ENCODE results near the gene TDRD9. TPM values are rescaled to one million over a fixed set of nuclear protein-coding genes. Genes with fewer than 3 reads are reported as not detected.

The TDRD9 gene
- total RNA-seq, 1 donor from 2014 or later, result not detected

DNA sequence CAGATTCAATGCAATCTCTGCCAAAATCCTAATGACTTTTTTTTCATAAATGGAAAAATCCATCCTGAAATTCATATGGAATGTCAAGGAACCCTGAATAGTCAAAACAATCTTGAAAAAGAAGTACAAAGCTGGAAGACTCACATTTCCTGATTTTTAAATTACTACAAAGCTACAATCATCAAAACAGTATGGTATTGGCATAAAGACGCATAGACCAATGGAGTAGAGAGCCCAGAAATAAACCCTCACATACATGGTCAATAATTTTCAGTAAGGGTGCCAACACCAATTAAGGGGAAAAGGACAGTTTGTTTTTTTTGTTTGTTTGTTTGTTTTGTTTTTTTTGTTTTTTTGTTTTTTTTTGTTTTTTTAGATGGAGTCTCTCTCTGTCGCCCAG lies 18.7 kb downstream of the TDRD9 start:
- Histone ChIP-seq H3K4me2 (ENCODE audit: low read length) (no peak overlapping the region), H3K9ac (ENCODE audit: low read length) (no peak overlapping the region), H3K36me3 (ENCODE audit: insufficient read depth, low read length) (no peaks in the 10 kb centered on the region), H3K79me2 (ENCODE audit: insufficient read depth, low read length) (no peaks in the 10 kb centered on the region), H3K4me1 (ENCODE audit: insufficient read depth, low read length) (no peaks in the 10 kb centered on the region), H2AFZ (ENCODE audit: low read depth, low read length) (no peak overlapping the region), H4K20me1 (ENCODE audit: insufficient read depth, low read length) (no peaks in the 10 kb centered on the region), H3K27me3 (ENCODE audit: insufficient read depth, low read length) (peaks cover 12% of the 10 kb centered on the region), H3K27ac (ENCODE audit: low read depth, low read length) (no peak overlapping the region), H3K9me3 (ENCODE audit: insufficient read depth, low read depth, low read length) (no peaks in the 10 kb centered on the region), H3K4me3 (ENCODE audit: insufficient read depth, low read depth, low read length) (no peak overlapping the region)
- FAIRE-seq, result no peak
- no peak overlapping the region for H3K4me3 Mint-ChIP-seq (ENCODE audit: unreplicated experiment)
- H3K27ac Mint-ChIP-seq (ENCODE audit: unreplicated experiment), result no peak overlapping the region
- peaks cover 9% of the 10 kb centered on the region for H3K9me3 Mint-ChIP-seq (ENCODE audit: unreplicated experiment)
- TF ChIP-seq EZH2 (IDR thresholded peaks at IDR 0.05; ENCODE audit: insufficient read depth, low read length), result no peak
- TF ChIP-seq, protein P1, sequence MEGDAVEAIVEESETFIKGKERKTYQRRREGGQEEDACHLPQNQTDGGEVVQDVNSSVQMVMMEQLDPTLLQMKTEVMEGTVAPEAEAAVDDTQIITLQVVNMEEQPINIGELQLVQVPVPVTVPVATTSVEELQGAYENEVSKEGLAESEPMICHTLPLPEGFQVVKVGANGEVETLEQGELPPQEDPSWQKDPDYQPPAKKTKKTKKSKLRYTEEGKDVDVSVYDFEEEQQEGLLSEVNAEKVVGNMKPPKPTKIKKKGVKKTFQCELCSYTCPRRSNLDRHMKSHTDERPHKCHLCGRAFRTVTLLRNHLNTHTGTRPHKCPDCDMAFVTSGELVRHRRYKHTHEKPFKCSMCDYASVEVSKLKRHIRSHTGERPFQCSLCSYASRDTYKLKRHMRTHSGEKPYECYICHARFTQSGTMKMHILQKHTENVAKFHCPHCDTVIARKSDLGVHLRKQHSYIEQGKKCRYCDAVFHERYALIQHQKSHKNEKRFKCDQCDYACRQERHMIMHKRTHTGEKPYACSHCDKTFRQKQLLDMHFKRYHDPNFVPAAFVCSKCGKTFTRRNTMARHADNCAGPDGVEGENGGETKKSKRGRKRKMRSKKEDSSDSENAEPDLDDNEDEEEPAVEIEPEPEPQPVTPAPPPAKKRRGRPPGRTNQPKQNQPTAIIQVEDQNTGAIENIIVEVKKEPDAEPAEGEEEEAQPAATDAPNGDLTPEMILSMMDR (IDR thresholded peaks at IDR 0.05; ENCODE audit: insufficient read depth, low read depth, low read length), result no peak
- H3K4me1 Mint-ChIP-seq (ENCODE audit: low read depth, unreplicated experiment), result no peaks in the 10 kb centered on the region
- no peaks in the 10 kb centered on the region for H3K36me3 Mint-ChIP-seq (ENCODE audit: low read depth, unreplicated experiment)
- peaks cover 6% of the 10 kb centered on the region for H3K27me3 Mint-ChIP-seq (ENCODE audit: low read depth, unreplicated experiment)
- DNase-seq (ENCODE audit: low read depth), result no peak

DNA sequence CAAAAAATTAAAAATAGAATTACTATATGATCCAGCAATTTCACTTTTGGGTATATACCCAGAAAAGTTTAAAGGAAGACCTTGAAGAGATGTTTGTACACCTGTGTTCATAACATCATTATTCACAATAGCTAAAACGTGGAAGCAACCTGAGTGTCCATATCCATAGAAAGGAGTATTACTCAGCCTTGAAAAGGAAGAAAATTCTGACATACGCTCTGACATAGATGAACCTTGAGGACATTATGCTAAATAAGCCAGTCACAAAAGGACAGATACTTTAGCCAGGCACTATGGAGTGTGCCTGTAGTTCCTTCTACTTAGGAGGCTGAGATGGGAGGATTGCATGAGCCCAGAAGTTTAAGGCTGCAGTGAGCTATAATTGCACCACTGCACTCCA lies 20.2 kb downstream of the TDRD9 start:
- Histone ChIP-seq H3K4me3 (ENCODE audit: insufficient read depth, low read depth, low read length) (no peak overlapping the region), H3K9me3 (ENCODE audit: insufficient read depth, low read depth, low read length) (no peaks in the 10 kb centered on the region), H3K79me2 (ENCODE audit: insufficient read depth, low read length) (no peaks in the 10 kb centered on the region), H3K27me3 (ENCODE audit: insufficient read depth, low read length) (peaks cover 5% of the 10 kb centered on the region), H3K4me2 (ENCODE audit: low read length) (no peak overlapping the region), H3K9ac (ENCODE audit: low read length) (no peak overlapping the region), H3K36me3 (ENCODE audit: insufficient read depth, low read length) (no peaks in the 10 kb centered on the region), H4K20me1 (ENCODE audit: insufficient read depth, low read length) (no peaks in the 10 kb centered on the region), H2AFZ (ENCODE audit: low read depth, low read length) (no peak overlapping the region), H3K27ac (ENCODE audit: low read depth, low read length) (no peak overlapping the region), H3K4me1 (ENCODE audit: insufficient read depth, low read length) (no peaks in the 10 kb centered on the region)
- Mint-ChIP-seq H3K4me3 (ENCODE audit: unreplicated experiment) (no peak overlapping the region), H3K9me3 (ENCODE audit: unreplicated experiment) (peaks cover 9% of the 10 kb centered on the region), H3K27me3 (ENCODE audit: low read depth, unreplicated experiment) (peaks cover 4% of the 10 kb centered on the region), H3K36me3 (ENCODE audit: low read depth, unreplicated experiment) (no peaks in the 10 kb centered on the region), H3K4me1 (ENCODE audit: low read depth, unreplicated experiment) (no peaks in the 10 kb centered on the region), H3K27ac (ENCODE audit: unreplicated experiment) (no peak overlapping the region)
- DNase-seq (ENCODE audit: low read depth) (no peak), FAIRE-seq (no peak)
- no peak for TF ChIP-seq EZH2 (IDR thresholded peaks at IDR 0.05; ENCODE audit: insufficient read depth, low read length)
- TF ChIP-seq, protein P1 (IDR thresholded peaks at IDR 0.05; ENCODE audit: insufficient read depth, low read depth, low read length), result no peak

DNA sequence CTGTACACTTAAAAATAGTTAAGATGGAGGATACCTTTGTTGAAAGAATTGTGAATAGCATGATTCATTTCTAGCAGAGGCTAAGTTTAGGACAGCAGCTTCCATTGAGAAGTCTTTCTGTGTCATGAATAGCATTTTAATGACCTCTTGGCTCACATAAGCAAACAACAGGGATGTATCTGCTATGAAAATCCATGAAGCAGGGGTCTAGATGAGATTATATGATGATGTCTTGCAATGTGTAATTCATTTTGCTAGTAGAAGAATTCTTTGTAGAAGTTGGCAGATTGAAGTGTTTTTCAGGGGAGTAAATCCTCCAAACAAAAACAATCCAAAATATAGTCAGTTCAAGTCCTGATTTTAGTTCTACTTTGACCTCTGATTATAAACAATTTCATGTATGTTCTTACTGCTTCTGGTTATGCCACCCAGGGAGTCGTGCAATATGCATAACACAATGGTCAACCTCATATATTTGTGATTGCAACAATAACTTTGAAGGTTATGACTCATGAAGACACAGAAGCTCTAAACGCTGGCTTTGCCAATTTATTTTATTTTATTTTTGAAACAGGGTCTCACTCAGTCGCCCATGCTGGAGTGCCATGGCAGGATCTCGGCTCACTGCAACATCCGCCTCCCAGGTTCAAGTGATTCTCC lies 21.0 kb downstream of the TDRD9 start:
- Mint-ChIP-seq H3K9me3 (ENCODE audit: unreplicated experiment) (peaks cover 9% of the 10 kb centered on the region), H3K27me3 (ENCODE audit: low read depth, unreplicated experiment) (peaks cover 4% of the 10 kb centered on the region), H3K36me3 (ENCODE audit: low read depth, unreplicated experiment) (no peaks in the 10 kb centered on the region), H3K4me1 (ENCODE audit: low read depth, unreplicated experiment) (no peaks in the 10 kb centered on the region), H3K27ac (ENCODE audit: unreplicated experiment) (no peak overlapping the region), H3K4me3 (ENCODE audit: unreplicated experiment) (no peak overlapping the region)
- TF ChIP-seq, protein P1 (IDR thresholded peaks at IDR 0.05; ENCODE audit: insufficient read depth, low read depth, low read length), result no peak
- TF ChIP-seq EZH2 (IDR thresholded peaks at IDR 0.05; ENCODE audit: insufficient read depth, low read length), result no peak
- Histone ChIP-seq H3K4me3 (ENCODE audit: insufficient read depth, low read depth, low read length) (no peak overlapping the region), H3K9me3 (ENCODE audit: insufficient read depth, low read depth, low read length) (no peaks in the 10 kb centered on the region), H3K4me1 (ENCODE audit: insufficient read depth, low read length) (no peaks in the 10 kb centered on the region), H3K79me2 (ENCODE audit: insufficient read depth, low read length) (no peaks in the 10 kb centered on the region), H3K9ac (ENCODE audit: low read length) (no peak overlapping the region), H3K27ac (ENCODE audit: low read depth, low read length) (no peak overlapping the region), H3K4me2 (ENCODE audit: low read length) (no peak overlapping the region), H4K20me1 (ENCODE audit: insufficient read depth, low read length) (no peaks in the 10 kb centered on the region), H2AFZ (ENCODE audit: low read depth, low read length) (no peak overlapping the region), H3K36me3 (ENCODE audit: insufficient read depth, low read length) (no peaks in the 10 kb centered on the region), H3K27me3 (ENCODE audit: insufficient read depth, low read length) (peaks cover 3% of the 10 kb centered on the region)
- FAIRE-seq (no peak), DNase-seq (ENCODE audit: low read depth) (no peak)
